ENCODE results near the gene CCDC85C. TPM values are rescaled to one million over a fixed set of nuclear protein-coding genes. Genes with fewer than 3 reads are reported as not detected.
A peak's percentile ranks its signal among the peaks of the same experiment; 100 is the strongest.

Gene CCDC85C
- polyA plus RNA-seq, 1 of the 3 experiments (the other 2 are of a cell fraction), result 9.6 TPM

DNA sequence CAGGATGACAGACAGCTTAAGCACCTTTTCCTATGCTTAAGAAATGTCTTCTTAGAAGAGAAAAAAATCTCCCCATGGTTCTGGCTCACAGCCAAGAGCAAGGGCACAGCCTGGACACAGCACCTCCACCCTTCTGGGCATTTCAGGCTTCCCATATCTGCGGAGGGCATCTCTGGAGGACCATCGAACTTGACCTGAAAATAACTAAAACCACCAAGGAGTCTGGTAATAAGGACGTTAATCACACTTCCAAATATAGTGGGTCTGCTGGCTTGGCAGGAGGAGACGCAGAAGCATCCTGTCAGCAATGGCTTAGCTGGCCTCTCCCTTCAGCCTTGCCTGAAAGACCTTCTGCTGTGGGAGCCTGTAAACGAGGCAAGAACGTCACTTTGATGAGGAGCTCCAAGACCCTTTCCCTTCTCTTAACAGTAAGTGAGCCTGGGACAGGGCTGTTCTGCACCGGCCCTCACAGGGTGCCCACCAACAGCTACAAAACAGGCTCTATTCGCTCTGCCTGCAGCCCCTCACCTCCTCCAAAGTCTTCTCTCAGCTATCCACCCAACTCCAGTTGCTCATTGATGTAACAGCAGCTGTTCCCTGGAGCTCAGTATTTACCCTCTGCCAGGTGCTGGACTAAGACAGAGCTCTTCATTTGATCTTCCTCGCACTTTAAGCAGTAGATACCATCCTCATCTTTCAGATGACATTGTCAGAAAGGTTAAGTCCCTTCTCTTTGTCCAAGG lies 136.5 kb downstream of the CCDC85C start:
- Histone ChIP-seq H3K9ac (no peak overlapping the region), H3K4me3 (ENCODE audit: low read depth in 2 of 2, low read length in 1 of 2) (no peak overlapping the region), H3F3A (replicated peaks; ENCODE audit: insufficient read depth) (no peaks in the 10 kb centered on the region), H2AFZ (ENCODE audit: low read depth) (no peak overlapping the region), H3K36me3 (replicated peaks in 1 of 2; ENCODE audit: control insufficient read depth in 1 of 2, insufficient read depth in 2 of 2, low read length in 1 of 2) (peaks cover 3 to 32% of the 10 kb centered on the region in 2 experiments), H3K9me3 (no peaks in the 10 kb centered on the region), H3K4me2 (no peak overlapping the region), H3K4me1 (ENCODE audit: control insufficient read depth in 1 of 2, insufficient read depth in 2 of 2, low read depth in 1 of 2, low read length in 1 of 2) (peaks cover 0 to 6% of the 10 kb centered on the region in 2 experiments; a peak in 1 of 4 replicates), H4K20me1 (ENCODE audit: insufficient read depth) (peaks cover 62% of the 10 kb centered on the region), H3K27me3 (ENCODE audit: insufficient read depth) (no peaks in the 10 kb centered on the region), H3K27ac (ENCODE audit: low read depth in 2 of 2, low read length in 1 of 2) (no peak overlapping the region), H3K79me2 (ENCODE audit: insufficient read depth) (peaks cover 74% of the 10 kb centered on the region), H3K9me2 (no peaks in the 10 kb centered on the region)
- ChIA-PET POLR2A (no interaction called here), CTCF (interaction anchor here (2.1 kb wide), 1 partner anchor 52 kb away, joined by 5 read pairs; no protein-coding TSS in a partner anchor)
- TF ChIP-seq NFIC (IDR thresholded peaks at IDR 0.05; ENCODE audit: borderline replicate concordance), result peak; percentile 16; the same call in 1 of the 2 replicates
- TF ChIP-seq TEAD4 (IDR thresholded peaks at IDR 0.05; ENCODE audit: borderline replicate concordance, insufficient read depth), result no peak
- WGBS (ENCODE audit: low lambda C conversion rate), result 83% methylated on average over 9 of the region's 9 CpGs
- no peak for DNase-seq

DNA sequence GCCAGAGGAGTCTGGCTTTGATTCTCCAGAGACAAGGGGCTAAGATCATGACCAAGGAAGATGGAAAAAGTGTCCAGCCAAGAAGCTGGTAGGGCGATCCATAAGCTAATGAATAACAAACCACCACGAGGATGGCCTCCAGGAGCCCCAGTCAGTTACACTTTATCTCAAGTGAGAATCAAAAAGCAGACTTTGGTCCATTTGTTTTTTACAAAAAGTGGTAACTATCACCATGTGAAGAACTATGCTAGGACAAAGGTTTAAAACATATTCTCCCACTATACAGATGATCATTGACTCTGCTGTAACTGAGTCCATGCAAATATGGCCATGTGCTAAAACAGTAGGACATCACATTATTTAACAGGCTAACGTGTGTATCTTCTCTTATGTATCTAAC lies 137.2 kb downstream of the CCDC85C start:
- Histone ChIP-seq H3K4me1 (ENCODE audit: control insufficient read depth in 1 of 2, insufficient read depth in 2 of 2, low read depth in 1 of 2, low read length in 1 of 2) (peaks cover 0 to 6% of the 10 kb centered on the region in 2 experiments; a peak in 1 of 4 replicates), H3K27ac (ENCODE audit: low read depth in 2 of 2, low read length in 1 of 2) (no peak overlapping the region), H2AFZ (ENCODE audit: low read depth) (no peak overlapping the region), H3K36me3 (replicated peaks in 1 of 2; ENCODE audit: control insufficient read depth in 1 of 2, insufficient read depth in 2 of 2, low read length in 1 of 2) (peaks cover 3 to 37% of the 10 kb centered on the region in 2 experiments), H3K9me3 (no peaks in the 10 kb centered on the region), H3K9me2 (no peaks in the 10 kb centered on the region), H3K79me2 (ENCODE audit: insufficient read depth) (peaks cover 67% of the 10 kb centered on the region), H3K4me2 (no peak overlapping the region), H3K27me3 (ENCODE audit: insufficient read depth) (no peaks in the 10 kb centered on the region), H3K4me3 (ENCODE audit: low read depth in 2 of 2, low read length in 1 of 2) (no peak overlapping the region), H3K9ac (no peak overlapping the region), H3F3A (replicated peaks; ENCODE audit: insufficient read depth) (no peaks in the 10 kb centered on the region), H4K20me1 (ENCODE audit: insufficient read depth) (peaks cover 55% of the 10 kb centered on the region)
- no peak for TF ChIP-seq FOXM1 (IDR thresholded peaks at IDR 0.05; ENCODE audit: low read depth)
- 92% methylated on average over 3 of the region's 3 CpGs for WGBS (ENCODE audit: low lambda C conversion rate)
- DNase-seq, result no peak
- ChIA-PET CTCF (no interaction called here), POLR2A (no interaction called here)

- H3K36me3 ChIP-seq (replicated peaks in 1 of 2; ENCODE audit: control insufficient read depth in 1 of 2, insufficient read depth in 2 of 2, low read length in 1 of 2), result peaks cover 7 to 47% of the 10 kb centered on the region in 2 experiments
- WGBS (ENCODE audit: low lambda C conversion rate), result 88% methylated on average over 9 of the region's 9 CpGs
- no peak overlapping the region for H2AFZ ChIP-seq (ENCODE audit: low read depth)
- no peaks in the 10 kb centered on the region for H3F3A ChIP-seq (replicated peaks; ENCODE audit: insufficient read depth)
- POLR2A ChIA-PET, result no interaction called here
- H3K27ac ChIP-seq (ENCODE audit: low read depth in 2 of 2, low read length in 1 of 2), result no peak overlapping the region
- H4K20me1 ChIP-seq (ENCODE audit: insufficient read depth), result peaks cover 40% of the 10 kb centered on the region
- H3K27me3 ChIP-seq (ENCODE audit: insufficient read depth), result no peaks in the 10 kb centered on the region
- H3K79me2 ChIP-seq (ENCODE audit: insufficient read depth), result peaks cover 52% of the 10 kb centered on the region
- no peak overlapping the region for H3K9ac ChIP-seq
- H3K4me2 ChIP-seq, result no peak overlapping the region
- CTCF ChIA-PET, result interaction anchor here (1.0 to 1.1 kb wide), 2 partner anchors 18 to 21 kb away, joined by 3 read pairs; no protein-coding TSS in a partner anchor
- H3K4me3 ChIP-seq (ENCODE audit: low read depth in 2 of 2, low read length in 1 of 2), result no peak overlapping the region
- no peak for DNase-seq
- H3K9me2 ChIP-seq, result no peaks in the 10 kb centered on the region
- no peaks in the 10 kb centered on the region for H3K9me3 ChIP-seq
- H3K4me1 ChIP-seq (ENCODE audit: control insufficient read depth in 1 of 2, insufficient read depth in 2 of 2, low read depth in 1 of 2, low read length in 1 of 2), result peaks cover 0 to 6% of the 10 kb centered on the region in 2 experiments; a peak in 1 of 4 replicates
- TF ChIP-seq SIN3A (IDR thresholded peaks at IDR 0.05; ENCODE audit: borderline replicate concordance, low read depth, low read length) (no peak), RXRA (IDR thresholded peaks at IDR 0.05; ENCODE audit: borderline replicate concordance, low read depth) (no peak), TAF1 (IDR thresholded peaks at IDR 0.05; ENCODE audit: borderline replicate concordance, low read depth, low read length) (no peak), NRF1 (IDR thresholded peaks at IDR 0.05; ENCODE audit: low read depth, low read length) (no peak), MXI1 (IDR thresholded peaks at IDR 0.05; ENCODE audit: low read depth, low read length) (no peak), CHD2 (IDR thresholded peaks at IDR 0.05; ENCODE audit: low read length, partially characterized antibody) (no peak), USF1 (IDR thresholded peaks at IDR 0.05; ENCODE audit: borderline replicate concordance, low read depth) (no peak), MEF2A (IDR thresholded peaks at IDR 0.05; ENCODE audit: borderline replicate concordance, low read depth) (no peak), ZBTB33 (IDR thresholded peaks at IDR 0.05; ENCODE audit: borderline replicate concordance, low read depth) (no peak), MAX (IDR thresholded peaks at IDR 0.05; ENCODE audit: low read depth) (no peak), GABPA (IDR thresholded peaks at IDR 0.05; ENCODE audit: low read depth) (no peak), TCF12 (IDR thresholded peaks at IDR 0.05) (no peak), RCOR1 (IDR thresholded peaks at IDR 0.05; ENCODE audit: low read length) (no peak), POLR2AphosphoS5 (IDR thresholded peaks at IDR 0.05; ENCODE audit: low read depth, low read length) (no peak), FOXJ3 (CRISPR knock-in tag; IDR thresholded peaks at IDR 0.05) (no peak)
These were observed 138.7 kb downstream of the CCDC85C start for GRCh38 chr14:99465288-99465687.
